SK-N-MC (cell line): ENCODE results near the gene LRP3.

Source experiments
- EZH2 ChIP-seq: fragments of 200-600 bp; sonication (generic); IDR thresholded peaks from one replicate; pipeline ENCODE4 v1.6.1; 2017; ENCODE audit warnings: antibody characterized with exemption
- FOXP2 ChIP-seq: optimal IDR thresholded peaks from 2 replicates; pipeline ENCODE3; 2011; ENCODE audit warnings: mild to moderate bottlenecking, moderate library complexity; ENCODE audit not compliant: insufficient read depth; ENCODE audit errors: extremely low read length, control extremely low read depth
- POLR2AphosphoS5 ChIP-seq: IDR thresholded peaks from 2 replicates; pipeline ENCODE4 v1.6.1; 2012; ENCODE audit warnings: mild to moderate bottlenecking, low read depth, low read length, borderline replicate concordance

DNA sequence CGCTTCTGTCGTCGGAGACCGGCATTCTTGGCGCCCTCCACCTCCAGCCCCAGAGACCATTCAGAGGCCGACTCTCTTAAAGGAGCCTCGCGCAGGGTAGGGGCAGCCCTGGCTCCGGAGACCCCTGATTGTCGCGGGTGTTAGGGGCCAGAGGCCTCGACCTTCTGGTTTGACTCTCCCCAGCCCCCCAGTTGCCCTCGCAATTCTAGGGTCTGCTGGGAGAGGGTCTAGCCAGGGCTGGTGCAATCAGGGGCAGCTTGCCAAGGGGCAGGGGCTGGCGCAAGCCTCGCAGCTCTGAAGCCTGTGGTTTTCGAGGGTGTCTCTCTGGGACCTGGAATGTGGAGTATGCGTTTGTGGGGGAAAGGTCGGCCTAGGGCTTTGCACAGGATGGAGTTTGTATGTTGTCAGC, 33.1 kb downstream of the LRP3 start:
- no peak for TF ChIP-seq POLR2AphosphoS5
- TF ChIP-seq EZH2: no peak
- TF ChIP-seq FOXP2: no peak
